ENCODE measurements around the gene AIFM3. TPM values are rescaled to one million over a fixed set of nuclear protein-coding genes. Genes with fewer than 3 reads are reported as not detected.

AIFM3 gene
- total RNA-seq, 1 experiment from 2014 or later, result 2.6 TPM

DNA sequence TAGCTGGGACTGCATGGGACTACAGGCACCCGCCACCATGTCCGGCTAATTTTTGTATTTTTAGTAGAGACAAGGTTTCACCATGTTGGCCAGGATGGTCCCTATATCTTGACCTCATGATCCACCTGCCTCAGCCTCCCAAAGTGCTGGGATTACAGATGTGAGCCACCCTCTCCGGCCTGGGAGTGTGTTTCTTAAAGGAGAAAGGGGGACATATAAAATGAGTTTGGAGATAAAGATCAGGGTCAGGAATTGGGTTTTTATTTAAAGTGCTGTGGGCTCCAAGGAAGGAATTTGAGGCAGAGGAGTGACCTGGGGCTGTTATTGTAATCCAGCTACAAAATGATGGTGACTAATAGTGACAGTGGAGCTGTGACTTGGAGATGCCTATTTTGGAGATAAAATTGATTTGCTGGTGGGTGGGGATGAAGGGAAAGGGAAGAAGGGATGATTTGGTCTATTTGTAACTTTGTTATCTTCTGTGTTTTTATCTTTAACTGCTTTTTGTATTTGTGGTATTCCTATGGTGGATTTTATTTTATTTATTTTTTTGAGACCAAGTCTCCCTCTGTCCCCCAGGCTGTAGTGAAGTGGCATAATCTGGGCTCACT, 44.8 kb upstream of the AIFM3 start:
- peaks cover 23% of the 10 kb centered on the region; the same call in 1 of the 2 replicates for H3K36me3 Mint-ChIP-seq
- H3K27me3 Mint-ChIP-seq (ENCODE audit: low read depth), result no peaks in the 10 kb centered on the region; the same call in 1 of the 2 replicates
- POLR2A ChIA-PET, result no interaction called here
- peaks cover 55% of the 10 kb centered on the region for H3K4me1 Mint-ChIP-seq
- H3K9me3 Mint-ChIP-seq, result no peaks in the 10 kb centered on the region
- H3K27ac Mint-ChIP-seq, result peak overlapping the region; percentile 72
- H3K4me3 Mint-ChIP-seq, result peak overlapping the region; percentile 32
- no peak for ATAC-seq
- no peak for DNase-seq (ENCODE audit: low spot score)
- TF ChIP-seq PREB (CRISPR knock-in tag; IDR thresholded peaks at IDR 0.05; ENCODE audit: borderline replicate concordance), result no peak
- TF ChIP-seq ZNF232 (CRISPR knock-in tag; IDR thresholded peaks at IDR 0.05), result no peak
- no peak for TF ChIP-seq JAZF1 (CRISPR knock-in tag; IDR thresholded peaks at IDR 0.05)
- no peak for TF ChIP-seq SP1 (CRISPR knock-in tag; conservative IDR thresholded peaks at IDR 0.05)
- no peak for TF ChIP-seq ARID4B (CRISPR knock-in tag; IDR thresholded peaks at IDR 0.05; ENCODE audit: borderline replicate concordance)
- no peak for TF ChIP-seq EMX1 (CRISPR knock-in tag; IDR thresholded peaks at IDR 0.05)
- TF ChIP-seq TP53 (CRISPR knock-in tag; IDR thresholded peaks at IDR 0.05), result no peak
- TF ChIP-seq, protein P1, sequence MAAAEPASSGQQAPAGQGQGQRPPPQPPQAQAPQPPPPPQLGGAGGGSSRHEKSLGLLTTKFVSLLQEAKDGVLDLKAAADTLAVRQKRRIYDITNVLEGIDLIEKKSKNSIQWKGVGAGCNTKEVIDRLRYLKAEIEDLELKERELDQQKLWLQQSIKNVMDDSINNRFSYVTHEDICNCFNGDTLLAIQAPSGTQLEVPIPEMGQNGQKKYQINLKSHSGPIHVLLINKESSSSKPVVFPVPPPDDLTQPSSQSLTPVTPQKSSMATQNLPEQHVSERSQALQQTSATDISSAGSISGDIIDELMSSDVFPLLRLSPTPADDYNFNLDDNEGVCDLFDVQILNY (CRISPR knock-in tag; IDR thresholded peaks at IDR 0.05), result no peak
- no peak for TF ChIP-seq NR2C2 (CRISPR knock-in tag; IDR thresholded peaks at IDR 0.05)
- TF ChIP-seq GTF2I (CRISPR knock-in tag; conservative IDR thresholded peaks at IDR 0.05), result no peak
- CTCF ChIA-PET, result interaction anchor here (1.2 to 3.3 kb wide), 4 partner anchors 34 to 60 kb away, joined by 3 to 14 read pairs (median 6); partner anchors contain the start of gene LZTR1

- Mint-ChIP-seq H3K4me3 (peak overlapping the region; percentile 4), H3K27me3 (ENCODE audit: low read depth) (no peaks in the 10 kb centered on the region), H3K9me3 (peaks cover 4% of the 10 kb centered on the region; the same call in 1 of the 2 replicates), H3K27ac (peak overlapping the region; percentile 63), H3K4me1 (peaks cover 46% of the 10 kb centered on the region), H3K36me3 (peaks cover 17% of the 10 kb centered on the region)
- DNase-seq (ENCODE audit: low spot score), result no peak
- CTCF ChIA-PET, result interaction anchor here (0.6 to 2.8 kb wide), 9 partner anchors 9 to 703 kb away, joined by 3 to 16 read pairs (median 3); partner anchors contain the start of gene CRKL
- ATAC-seq, result peak; percentile 59
- POLR2A ChIA-PET, result interaction anchor here (1.1 kb wide), 1 partner anchor 11 kb away, joined by 3 read pairs; no protein-coding TSS in a partner anchor
- TF ChIP-seq SP1 (CRISPR knock-in tag; conservative IDR thresholded peaks at IDR 0.05), result no peak
- no peak for TF ChIP-seq ZNF416 (CRISPR knock-in tag; IDR thresholded peaks at IDR 0.05)
- no peak for TF ChIP-seq SMAD3 (CRISPR knock-in tag; IDR thresholded peaks at IDR 0.05; ENCODE audit: borderline replicate concordance)
- no peak for TF ChIP-seq ZMAT4 (CRISPR knock-in tag; IDR thresholded peaks at IDR 0.05)
- no peak for TF ChIP-seq ZNF317 (CRISPR knock-in tag; IDR thresholded peaks at IDR 0.05; ENCODE audit: borderline replicate concordance, low read depth)
- TF ChIP-seq ELF4 (CRISPR knock-in tag; IDR thresholded peaks at IDR 0.05; ENCODE audit: low read depth), result no peak
- TF ChIP-seq E2F4 (CRISPR knock-in tag; IDR thresholded peaks at IDR 0.05; ENCODE audit: borderline replicate concordance, low read depth), result no peak
- no peak for TF ChIP-seq TEAD4 (CRISPR knock-in tag; IDR thresholded peaks at IDR 0.05)
- TF ChIP-seq ZNF232 (CRISPR knock-in tag; IDR thresholded peaks at IDR 0.05), result no peak
- no peak for TF ChIP-seq TP53 (CRISPR knock-in tag; IDR thresholded peaks at IDR 0.05)
- TF ChIP-seq, protein P2, sequence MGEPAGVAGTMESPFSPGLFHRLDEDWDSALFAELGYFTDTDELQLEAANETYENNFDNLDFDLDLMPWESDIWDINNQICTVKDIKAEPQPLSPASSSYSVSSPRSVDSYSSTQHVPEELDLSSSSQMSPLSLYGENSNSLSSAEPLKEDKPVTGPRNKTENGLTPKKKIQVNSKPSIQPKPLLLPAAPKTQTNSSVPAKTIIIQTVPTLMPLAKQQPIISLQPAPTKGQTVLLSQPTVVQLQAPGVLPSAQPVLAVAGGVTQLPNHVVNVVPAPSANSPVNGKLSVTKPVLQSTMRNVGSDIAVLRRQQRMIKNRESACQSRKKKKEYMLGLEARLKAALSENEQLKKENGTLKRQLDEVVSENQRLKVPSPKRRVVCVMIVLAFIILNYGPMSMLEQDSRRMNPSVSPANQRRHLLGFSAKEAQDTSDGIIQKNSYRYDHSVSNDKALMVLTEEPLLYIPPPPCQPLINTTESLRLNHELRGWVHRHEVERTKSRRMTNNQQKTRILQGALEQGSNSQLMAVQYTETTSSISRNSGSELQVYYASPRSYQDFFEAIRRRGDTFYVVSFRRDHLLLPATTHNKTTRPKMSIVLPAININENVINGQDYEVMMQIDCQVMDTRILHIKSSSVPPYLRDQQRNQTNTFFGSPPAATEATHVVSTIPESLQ (CRISPR knock-in tag; IDR thresholded peaks at IDR 0.05), result no peak
- TF ChIP-seq ARID4B (CRISPR knock-in tag; IDR thresholded peaks at IDR 0.05; ENCODE audit: borderline replicate concordance), result no peak
- no peak for TF ChIP-seq SOX15 (CRISPR knock-in tag; IDR thresholded peaks at IDR 0.05)
These were observed 40.8 kb upstream of the AIFM3 start for GRCh38 chr22:20926243-20926642.

All from WTC11 (cell line).